GM21723 (cell line): ENCODE measurements around the gene DISP3.

Experiments used
- ATAC-seq: cut with Tn5 transposase; IDR thresholded peaks from one replicate; pipeline ENCODE4 v1.9.1; 2021; ENCODE audit warnings: mild to moderate bottlenecking, moderate library complexity; ENCODE audit not compliant: unreplicated experiment

The DISP3 gene

DNA sequence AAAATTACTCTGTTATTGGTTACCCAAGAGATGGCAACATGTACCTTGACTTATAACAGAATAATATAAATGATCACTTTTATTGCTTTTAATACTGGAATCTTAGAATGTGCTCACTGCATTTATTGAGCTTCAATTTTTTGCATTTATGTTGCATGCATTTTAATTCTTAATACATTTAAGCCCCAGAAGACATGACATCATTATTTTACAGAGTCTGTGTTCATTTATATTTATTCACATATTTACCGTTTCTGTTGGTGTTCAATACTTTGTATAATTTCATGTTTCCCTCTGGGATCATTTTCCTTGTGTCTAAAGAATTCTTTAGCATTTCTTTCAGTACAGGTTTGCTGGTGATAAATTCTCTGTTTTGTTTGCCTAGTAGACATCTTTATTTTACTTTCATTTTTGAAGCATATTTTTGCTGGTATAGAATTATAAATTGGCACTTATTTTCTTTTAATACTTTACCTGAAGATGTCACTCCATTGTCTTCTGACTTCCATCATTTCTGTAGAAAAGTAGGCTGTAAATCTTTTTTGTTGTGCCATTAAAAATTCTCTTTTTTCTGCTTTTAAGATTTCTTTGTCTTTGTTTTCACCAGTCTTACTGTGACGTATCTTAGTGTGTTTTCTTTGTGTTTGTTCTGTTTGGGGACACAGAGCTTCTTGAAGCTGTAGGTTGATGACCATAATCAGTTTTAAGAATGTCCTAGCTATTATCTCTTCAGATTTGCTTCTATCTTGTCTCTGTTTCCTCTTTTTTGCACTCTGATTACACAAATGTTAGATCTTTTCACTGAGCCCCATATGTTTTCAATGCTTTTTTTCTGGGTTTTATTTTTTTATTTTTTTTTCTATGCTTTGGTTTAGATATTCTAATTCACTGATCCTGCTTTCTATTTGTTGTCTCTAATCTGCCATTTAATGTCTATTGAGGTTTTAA is 26.9 kb downstream of the DISP3 start:
- no peak for ATAC-seq

DNA sequence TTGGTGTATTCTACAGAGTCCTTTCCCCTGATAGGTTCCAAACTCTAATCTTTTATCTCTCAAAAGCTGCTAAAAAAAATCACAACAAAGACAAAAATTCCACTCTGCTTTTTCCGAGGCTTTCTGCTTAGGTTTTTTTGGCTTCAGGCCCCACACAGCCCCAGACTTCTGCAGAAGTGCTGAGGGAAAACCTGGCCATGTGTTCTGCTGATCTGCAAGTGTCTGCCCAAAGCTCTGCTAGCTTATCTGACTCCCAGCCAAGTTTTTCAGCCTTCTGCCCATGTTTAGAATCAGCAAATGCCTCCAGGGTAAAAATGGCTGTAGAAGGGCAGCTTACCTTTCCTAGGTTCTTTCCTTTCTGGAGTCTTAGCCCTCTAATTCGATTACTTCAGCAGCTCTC is 28.4 kb downstream of the DISP3 start:
- no peak for ATAC-seq

DNA sequence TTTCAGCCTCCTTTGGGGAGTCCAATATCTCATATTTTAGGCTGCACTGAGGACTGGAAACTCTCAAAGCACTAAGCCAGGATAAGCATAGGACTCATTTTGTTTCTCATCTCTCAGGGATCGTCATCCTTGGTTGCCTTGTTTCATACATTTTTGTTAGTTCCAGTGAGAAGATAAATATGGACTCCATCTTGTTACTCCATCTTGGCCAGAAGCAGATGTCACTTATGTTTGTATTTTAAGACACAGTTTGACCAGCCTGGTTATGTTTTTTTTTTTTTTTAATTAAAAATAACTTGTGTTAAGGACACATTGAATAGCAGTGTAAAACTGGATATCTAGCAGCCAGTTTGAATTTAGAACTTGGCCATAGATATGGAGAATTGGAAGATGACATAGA is 34.7 kb downstream of the DISP3 start:
- no peak for ATAC-seq

DNA sequence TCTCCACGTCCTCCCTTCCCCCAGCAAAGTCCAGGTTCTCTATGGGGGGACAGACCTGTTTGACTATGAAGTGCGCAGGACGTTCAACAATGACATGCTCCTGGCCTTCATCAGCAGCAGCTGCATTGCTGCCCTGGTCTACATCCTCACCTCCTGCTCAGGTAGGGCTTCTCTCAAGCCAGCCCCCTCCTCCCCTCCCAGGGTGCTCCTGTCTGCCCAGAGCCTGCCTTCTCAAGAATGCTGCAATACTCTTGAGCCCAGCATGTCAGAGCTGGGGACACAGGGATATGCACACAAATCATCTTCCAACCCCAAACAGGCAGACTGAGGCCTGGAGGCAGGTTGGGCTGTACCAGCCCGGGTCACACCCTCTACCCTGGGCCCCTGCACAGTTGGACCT is 35.4 kb downstream of the DISP3 start:
- ATAC-seq, result no peak

DNA sequence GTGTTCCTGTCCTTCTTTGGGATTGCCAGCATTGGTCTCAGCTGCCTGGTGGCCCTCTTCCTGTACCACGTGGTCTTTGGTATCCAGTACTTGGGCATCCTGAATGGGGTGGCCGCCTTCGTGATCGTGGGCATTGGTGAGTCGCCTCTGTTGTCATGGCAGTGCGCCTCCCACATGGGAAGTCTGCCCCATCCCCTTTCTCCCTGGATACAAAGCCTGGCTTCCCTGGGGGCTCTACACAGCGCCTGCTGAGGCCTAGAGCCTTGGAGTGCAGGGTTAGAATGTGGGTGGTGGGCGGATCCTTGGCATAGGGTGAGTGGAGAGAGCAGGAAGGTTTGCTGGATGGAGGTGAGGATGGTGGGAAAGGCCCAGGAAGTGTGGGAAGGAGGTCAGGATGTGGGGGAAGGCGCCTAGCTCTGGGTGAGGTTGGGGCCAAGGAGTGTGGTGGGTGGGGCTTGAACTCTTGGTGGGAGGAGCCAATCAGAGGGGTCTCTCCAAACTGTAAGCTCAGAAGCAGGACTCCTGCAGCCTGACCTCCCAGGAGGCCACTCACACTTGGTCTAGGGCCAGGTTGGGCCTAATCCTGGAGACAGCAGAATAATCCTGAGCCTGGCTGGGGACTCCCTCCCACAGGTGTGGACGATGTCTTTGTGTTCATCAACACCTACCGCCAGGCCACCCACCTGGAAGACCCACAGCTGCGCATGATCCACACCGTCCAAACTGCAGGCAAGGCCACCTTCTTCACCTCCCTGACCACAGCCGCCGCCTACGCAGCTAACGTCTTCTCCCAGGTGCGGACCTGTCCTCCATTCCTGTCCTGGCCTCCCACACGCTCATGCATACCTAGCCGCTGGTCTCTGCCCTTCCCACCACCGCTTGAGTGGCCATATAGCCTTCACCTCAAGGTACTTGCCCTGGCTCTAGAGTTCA is 36.7 kb downstream of the DISP3 start:
- no peak for ATAC-seq

DNA sequence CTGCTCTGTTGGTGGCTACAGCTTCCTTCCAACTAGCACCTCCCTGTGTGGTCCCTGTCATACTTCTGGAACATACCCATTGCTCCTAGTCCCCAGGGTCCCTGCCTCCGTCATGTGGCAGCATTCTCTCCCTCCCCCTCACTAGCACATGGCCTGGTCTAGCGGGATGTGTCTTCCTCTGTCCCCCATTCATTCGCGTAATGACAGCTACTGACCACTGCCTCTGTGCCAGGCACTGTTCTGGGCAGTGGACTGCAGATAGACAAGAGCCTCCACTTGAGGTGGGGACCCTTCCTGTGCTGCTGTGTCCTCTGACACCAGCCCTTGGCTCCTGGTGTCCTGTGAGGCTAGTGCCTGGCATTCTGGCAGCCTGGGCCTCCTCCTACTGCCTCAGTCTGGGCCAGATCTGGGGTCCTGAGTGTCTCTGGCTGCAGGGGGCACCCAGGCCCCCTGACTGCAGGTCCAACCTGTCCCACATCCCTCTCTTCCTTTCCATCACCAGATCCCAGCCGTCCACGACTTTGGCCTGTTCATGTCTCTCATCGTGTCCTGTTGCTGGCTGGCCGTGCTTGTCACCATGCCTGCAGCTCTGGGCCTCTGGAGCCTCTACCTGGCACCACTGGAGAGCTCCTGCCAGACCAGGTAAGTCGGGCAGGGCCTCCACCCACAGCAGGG is 38.1 kb downstream of the DISP3 start:
- no peak for ATAC-seq

DNA sequence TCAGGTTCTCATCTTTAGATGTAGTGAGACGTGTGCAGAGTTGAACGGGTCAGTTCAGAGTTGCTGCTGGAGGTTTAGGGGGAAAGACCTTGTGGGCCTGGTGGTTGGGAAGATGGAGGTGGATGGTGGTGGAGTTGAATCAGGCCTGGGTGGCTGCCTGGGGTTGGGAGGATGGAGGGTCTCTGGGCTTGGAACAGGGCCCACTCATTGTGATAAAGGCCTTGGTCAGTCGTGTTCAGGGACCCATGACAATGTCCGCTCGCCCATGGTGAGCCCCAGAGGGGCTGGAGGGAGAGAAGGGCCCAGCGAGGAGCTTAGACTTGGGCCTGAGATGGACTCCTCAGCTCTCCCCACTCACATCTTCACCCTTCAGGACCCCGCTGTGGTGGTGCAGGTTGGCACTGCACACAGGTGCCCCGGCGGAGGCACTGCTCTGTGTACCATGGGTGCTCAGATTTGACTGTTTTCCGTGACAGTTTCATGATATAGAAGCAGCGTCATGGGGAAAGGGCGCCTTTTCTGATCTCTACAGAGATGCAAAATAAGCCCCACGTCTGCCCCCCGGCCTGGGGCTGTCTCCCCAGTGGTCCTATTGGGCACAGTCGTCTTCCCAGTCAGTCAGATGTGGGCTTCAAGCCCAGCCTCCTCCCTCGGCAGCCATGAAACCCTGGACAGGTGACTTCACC is 39.2 kb downstream of the DISP3 start:
- no peak for ATAC-seq

DNA sequence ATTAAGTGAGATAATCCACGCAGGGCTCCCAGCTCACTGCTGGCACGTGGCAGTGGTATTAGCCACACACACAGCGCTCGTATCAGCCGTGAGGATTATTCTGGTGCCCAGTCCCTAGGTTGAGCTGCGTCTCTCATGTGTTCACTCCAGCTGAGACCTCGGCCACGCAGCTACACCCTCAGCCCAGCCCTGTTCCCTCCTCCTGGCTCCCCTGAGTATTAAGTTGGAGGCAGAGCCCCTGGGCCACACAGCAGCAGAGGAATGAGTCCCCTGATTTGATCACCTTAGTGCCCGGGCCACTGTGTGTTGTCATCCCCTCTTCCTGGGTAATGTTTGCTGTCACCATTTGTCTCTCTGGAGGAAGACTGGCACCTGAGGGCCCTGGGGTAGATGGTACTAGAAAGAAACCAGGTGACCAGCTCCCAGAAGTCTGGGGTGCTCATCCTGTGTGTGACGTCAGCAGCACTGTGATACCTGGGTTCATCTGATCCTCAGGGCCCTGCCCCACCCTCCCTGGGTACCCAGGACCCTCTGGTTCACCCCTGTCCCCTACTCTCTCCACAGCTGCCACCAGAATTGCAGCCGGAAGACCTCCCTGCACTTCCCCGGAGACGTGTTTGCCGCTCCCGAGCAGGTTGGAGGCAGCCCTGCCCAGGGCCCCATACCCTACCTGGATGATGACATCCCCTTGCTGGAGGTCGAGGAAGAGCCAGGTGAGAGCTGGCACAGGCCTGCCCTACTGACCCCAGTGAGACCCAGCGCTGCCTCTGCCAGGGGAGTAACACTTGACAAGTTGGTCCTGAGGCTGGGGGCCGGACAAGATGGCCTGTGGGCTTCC is 40.1 kb downstream of the DISP3 start:
- ATAC-seq, result no peak

DNA sequence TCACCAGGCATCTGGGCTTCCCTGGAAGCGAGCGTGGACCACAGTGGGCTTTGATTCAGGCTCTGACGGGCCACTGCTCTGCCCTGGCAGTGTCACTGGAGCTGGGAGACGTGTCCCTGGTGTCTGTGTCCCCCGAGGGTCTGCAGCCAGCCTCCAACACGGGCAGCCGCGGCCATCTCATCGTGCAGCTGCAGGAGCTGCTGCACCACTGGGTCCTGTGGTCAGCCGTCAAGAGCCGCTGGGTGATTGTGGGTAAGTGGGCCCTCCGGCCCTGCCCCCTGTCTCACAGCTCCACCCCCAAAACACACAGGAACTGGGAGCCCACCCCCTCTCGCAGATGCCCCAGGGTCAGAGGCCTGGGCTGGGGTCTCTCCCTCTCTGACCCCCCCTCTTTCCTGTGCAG is 40.7 kb downstream of the DISP3 start:
- no peak for ATAC-seq

DNA sequence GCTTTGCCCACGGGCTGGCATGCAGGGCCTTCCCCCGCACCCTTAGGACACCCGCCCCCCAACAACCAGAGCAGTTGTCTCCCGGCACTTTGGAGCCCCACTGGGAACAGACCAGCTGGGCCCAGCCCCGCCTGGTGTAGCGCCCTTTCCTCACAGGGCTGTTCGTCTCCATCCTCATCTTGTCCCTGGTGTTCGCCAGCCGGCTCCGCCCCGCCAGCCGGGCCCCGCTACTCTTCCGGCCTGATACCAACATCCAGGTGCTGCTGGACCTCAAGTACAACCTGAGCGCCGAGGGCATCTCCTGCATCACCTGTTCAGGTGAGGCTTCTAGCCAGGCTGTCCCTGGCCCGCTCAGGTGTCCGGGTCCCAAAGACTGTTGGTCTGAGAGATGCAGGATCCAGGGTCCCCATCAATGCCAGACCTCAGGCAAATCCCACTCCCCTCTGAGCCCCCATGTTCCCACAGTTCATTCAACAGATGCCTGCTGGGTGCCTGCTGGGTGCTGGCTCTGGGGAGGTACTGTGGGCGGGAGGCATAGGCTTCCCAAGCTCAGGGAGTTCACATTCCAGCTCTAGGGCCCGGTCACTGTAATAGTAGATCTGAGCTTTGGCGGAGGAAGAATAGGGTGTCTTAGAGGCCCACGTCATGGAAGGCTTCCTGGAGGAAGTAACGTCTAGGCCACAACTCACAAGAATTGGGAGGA is 41.7 kb downstream of the DISP3 start:
- ATAC-seq, result no peak

DNA sequence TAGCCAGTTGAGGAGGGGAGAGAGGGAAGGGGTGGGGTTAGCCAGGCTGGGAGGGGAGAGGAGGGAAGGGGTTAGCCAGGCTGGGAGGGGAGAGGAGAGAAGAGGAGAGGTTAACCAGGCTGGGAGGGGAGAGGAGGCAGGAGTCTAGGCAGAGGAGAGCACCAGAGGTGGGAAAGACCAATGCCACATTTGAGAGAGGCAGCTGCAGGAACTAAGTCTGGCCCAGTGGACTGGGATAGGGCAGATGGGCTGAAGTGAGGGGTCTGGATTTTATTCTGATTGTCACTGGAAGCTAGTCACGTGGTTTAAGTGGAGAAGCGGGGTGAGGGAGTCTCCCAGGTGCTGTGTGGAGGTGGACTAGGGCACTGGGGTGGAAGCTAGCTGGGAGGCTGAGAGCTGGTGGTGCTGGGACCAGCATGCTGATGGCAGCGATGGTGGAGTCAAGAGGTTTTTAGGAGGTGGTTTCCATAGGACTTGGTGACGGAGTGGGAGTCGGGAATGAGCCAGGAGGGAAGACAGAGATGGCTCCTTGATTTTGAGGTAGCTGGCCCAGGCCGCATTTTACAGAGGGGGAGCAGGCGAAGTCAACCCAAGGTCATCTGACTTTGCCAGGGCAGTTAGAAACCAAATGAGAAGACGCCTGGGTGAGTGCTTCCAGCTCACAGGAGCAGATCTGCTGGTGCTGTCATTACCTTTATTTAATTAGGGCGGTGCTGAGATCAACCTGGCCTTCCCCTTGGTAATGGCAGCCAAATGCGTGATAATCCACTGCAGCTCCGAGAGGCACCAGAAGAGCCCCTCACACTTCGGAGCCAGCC is 42.8 kb downstream of the DISP3 start:
- ATAC-seq, result no peak

DNA sequence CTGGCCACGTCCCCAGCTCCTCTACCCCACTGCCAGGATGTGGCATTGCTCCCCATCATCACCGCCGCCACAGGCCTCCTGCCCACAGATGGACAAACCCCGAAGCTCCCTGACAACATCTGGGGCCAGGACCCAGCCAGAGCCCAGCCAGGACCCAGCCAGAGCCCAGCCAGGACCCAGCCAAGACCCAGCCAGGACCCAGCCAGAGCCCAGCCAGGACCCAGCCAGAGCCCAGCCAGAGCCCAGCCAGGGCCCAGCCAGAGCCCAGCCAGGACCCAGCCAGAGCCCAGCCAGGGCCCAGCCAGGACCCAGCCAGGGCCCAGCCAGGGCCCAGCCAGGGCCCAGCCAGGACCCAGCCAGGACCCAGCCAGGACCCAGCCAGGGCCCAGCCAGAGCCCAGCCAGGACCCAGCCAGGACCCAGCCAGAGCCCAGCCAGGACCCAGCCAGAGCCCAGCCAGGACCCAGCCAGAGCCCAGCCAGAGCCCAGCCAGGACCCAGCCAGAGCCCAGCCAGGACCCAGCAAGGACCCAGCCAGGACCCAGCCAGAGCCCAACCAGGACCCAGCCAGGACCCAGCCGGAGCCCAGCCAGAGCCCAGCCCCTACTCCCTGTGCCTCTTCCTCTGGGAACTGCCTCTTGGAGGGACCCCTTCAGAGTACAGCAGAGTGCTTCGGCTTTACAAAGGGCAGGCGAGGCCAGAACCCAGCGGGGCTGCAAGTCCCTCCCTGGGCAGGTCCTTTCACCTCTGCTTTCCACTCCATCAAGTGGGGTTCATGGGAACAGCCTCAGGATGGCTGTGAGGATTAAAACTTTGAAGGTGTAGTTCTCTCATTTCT is 43.7 kb downstream of the DISP3 start:
- ATAC-seq, result no peak

DNA sequence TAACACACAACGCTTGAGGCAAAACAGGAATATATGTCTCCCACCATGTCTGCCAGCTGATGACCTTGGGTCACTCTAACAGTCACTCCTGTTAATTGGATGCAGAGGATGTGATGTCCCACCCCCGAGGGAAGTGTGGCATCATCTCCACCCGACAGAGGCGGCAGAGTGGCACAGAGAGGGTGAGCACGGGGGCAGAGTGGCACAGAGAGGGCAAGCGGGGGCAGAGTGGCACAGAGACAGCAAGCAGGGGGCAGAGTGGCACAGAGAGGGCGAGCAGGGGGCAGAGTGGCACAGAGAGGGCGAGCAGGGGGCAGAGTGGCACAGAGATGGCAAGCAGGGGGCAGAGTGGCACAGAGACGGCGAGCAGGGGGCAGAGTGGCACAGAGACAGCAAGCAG is 44.3 kb downstream of the DISP3 start:
- ATAC-seq, result no peak

DNA sequence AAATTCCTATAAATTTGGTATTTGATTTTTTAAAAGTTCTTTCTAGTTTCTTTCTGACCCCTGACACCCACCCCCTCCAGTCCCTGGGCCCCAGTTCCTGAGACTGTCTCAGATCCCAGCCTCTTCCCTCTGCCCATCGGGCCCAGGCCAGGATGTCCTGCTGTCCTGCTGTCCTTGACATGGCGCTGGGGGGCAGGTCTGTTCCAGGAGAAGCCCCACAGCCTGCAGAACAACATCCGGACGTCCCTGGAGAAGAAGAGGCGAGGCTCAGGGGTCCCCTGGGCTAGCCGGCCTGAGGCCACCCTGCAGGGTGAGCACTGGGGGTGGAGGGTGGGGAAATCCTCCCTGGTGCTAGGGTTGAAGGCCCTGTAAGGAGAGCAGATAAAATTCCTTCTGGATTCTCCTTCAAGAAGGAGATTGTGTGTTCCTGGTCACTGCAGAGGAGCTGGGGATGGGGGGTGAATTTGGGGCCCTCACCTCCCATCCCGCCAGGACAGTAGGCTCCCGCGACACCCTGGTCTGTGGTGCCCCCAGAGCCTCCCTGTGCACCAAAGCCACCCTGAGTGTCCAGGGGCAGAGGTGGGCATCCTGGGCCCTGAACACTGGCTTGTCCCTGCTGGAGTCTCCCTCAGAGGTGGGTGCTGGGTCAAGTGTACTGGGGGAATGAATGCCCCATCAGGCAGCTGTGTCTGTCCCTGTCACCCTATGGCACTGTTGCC is 45.0 kb downstream of the DISP3 start:
- no peak for ATAC-seq

DNA sequence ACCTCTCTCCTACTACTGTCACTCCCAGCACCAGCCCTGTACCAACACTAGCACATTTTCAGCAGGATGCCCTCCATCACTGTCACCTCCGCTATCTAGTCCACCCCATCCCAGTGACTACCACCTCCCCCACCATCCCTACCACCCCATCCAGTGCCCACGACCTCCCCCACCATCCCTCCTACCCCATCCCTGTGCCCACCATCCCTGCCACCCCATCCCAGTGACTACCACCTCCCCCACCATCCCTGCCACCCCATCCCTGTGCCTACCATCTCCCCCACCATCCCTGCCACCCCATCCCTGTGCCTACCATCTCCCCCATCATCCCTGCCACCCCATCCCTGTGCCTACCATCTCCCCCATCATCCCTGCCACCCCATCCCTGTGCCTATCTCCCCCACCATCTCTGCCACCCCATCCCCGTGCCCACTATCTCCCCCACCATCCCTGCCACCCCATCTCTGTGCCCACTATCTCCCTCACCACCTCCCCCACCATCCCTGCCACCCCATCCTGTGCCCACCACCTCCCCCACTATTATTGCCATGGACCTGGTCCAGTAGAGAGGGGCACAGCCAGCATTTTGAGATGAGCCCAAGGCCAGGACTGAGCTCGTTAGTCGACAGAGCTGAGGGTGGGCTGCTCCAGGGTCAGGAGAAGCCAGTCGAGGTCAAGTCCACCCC is 45.7 kb downstream of the DISP3 start:
- no peak for ATAC-seq

DNA sequence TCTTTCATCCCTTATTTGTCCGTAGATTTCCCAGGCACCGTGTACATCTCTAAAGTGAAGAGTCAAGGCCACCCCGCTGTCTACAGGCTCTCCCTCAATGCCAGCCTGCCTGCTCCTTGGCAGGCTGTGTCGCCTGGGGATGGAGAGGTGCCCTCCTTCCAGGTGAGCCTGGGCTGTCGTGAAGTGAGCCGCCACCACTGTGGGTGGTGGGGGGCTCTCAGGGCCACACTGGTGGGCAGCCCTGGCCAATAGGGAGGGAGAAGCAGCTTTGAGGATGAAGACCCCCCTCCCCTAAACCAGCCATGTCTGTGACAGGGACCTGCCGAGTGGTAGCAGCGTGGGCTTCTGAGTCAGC is 46.2 kb downstream of the DISP3 start:
- no peak for ATAC-seq
